Chondrocyte (in vitro differentiated cells): ENCODE measurements around the gene MAP1S. TPM values are rescaled to one million over a fixed set of nuclear protein-coding genes. Genes with fewer than 3 reads are reported as not detected.
A peak's percentile ranks its signal among the peaks of the same experiment; 100 is the strongest.

ENCODE experiments used
- DNase-seq: peaks from one replicate; pipeline ENCODE4 v3.0.0; 2021; ENCODE audit warnings: mixed read lengths, low spot score
- H3K27ac Mint-ChIP-seq: one replicate; pipeline ENCODE4 v1.8.0; 2021; ENCODE audit warnings: mild to moderate bottlenecking, moderate library complexity, mixed read lengths; ENCODE audit not compliant: unreplicated experiment
- H3K27me3 Mint-ChIP-seq: 2 replicates; pipeline ENCODE4 v1.8.0; 2021; ENCODE audit warnings: low read depth, mixed read lengths
- H3K36me3 Mint-ChIP-seq: 2 replicates; pipeline ENCODE4 v1.8.0; 2021; ENCODE audit warnings: low read depth, mixed read lengths
- H3K4me1 Mint-ChIP-seq: 2 replicates; pipeline ENCODE4 v1.8.0; 2021; ENCODE audit warnings: low read depth, mild to moderate bottlenecking, mixed read lengths
- H3K4me3 Mint-ChIP-seq: one replicate; pipeline ENCODE4 v1.8.0; 2021; ENCODE audit warnings: mild to moderate bottlenecking, moderate library complexity, mixed read lengths; ENCODE audit not compliant: unreplicated experiment
- H3K9me3 Mint-ChIP-seq: 2 replicates; pipeline ENCODE4 v1.8.0; 2021; ENCODE audit warnings: low read depth, mixed read lengths
- CTCF ChIP-seq: fragments of 200-600 bp; sonication (generic); IDR thresholded peaks from 2 replicates; pipeline ENCODE4 v1.5.0; 2021; ENCODE audit warnings: antibody characterized with exemption, mild to moderate bottlenecking, moderate library complexity
- total RNA-seq: library from RNA; stranded (reverse); gene quantifications from 3 replicates; pipeline ENCODE4 v1.2.1, GENCODE V29; 2021

Gene MAP1S
- total RNA-seq, 1 donor from 2014 or later = 64.4 TPM

- DNase-seq = no peak
- Mint-ChIP-seq H3K4me1 (no peaks in the 10 kb centered on the region), H3K4me3 (no peak overlapping the region), H3K9me3 (no peaks in the 10 kb centered on the region), H3K27me3 (no peaks in the 10 kb centered on the region), H3K27ac (no peak overlapping the region), H3K36me3 (no peaks in the 10 kb centered on the region)
- no peak for TF ChIP-seq CTCF
Observed at GRCh38 chr19:17741456-17741855, 22.2 kb downstream of the MAP1S start.

GRCh38 chr19:17743874-17744580, 24.7 kb downstream of the MAP1S start:
- no peak for DNase-seq
- Mint-ChIP-seq H3K27me3 (no peaks in the 10 kb centered on the region), H3K36me3 (no peaks in the 10 kb centered on the region), H3K9me3 (no peaks in the 10 kb centered on the region), H3K4me3 (no peak overlapping the region), H3K4me1 (peaks cover 3% of the 10 kb centered on the region), H3K27ac (no peak overlapping the region)
- no peak for TF ChIP-seq CTCF

- Mint-ChIP-seq H3K4me1 (peaks cover 3% of the 10 kb centered on the region), H3K27me3 (no peaks in the 10 kb centered on the region), H3K36me3 (no peaks in the 10 kb centered on the region), H3K4me3 (peak overlapping the region; percentile 35), H3K9me3 (no peaks in the 10 kb centered on the region), H3K27ac (peak overlapping the region; percentile 49)
- no peak for TF ChIP-seq CTCF
- DNase-seq = no peak
Observed at GRCh38 chr19:17747205-17748098, 28.2 kb downstream of the MAP1S start.

GRCh38 chr19:17748884-17749638, 29.8 kb downstream of the MAP1S start:
- Mint-ChIP-seq H3K27ac (no peak overlapping the region), H3K36me3 (no peaks in the 10 kb centered on the region), H3K4me1 (peaks cover 3% of the 10 kb centered on the region), H3K4me3 (no peak overlapping the region), H3K27me3 (no peaks in the 10 kb centered on the region), H3K9me3 (no peaks in the 10 kb centered on the region)
- TF ChIP-seq CTCF = no peak
- DNase-seq = no peak

GRCh38 chr19:17749912-17750317, 30.6 kb downstream of the MAP1S start:
- Mint-ChIP-seq H3K4me3 (no peak overlapping the region), H3K9me3 (no peaks in the 10 kb centered on the region), H3K36me3 (no peaks in the 10 kb centered on the region), H3K27me3 (no peaks in the 10 kb centered on the region), H3K27ac (no peak overlapping the region), H3K4me1 (peaks cover 5% of the 10 kb centered on the region)
- TF ChIP-seq CTCF = no peak
- no peak for DNase-seq
